Epidermal melanocyte (primary cell): ENCODE results near the gene SPTAN1.
"Not testable (repeated sequence)": the region's sequence is repeated elsewhere in the genome, so short reads cannot be mapped to it uniquely, and the experiment has no call there.

Source experiments
- DNase-seq: peaks from one replicate; pipeline ENCODE4 v3.0.0; 2011; ENCODE audit warnings: low spot score; ENCODE audit not compliant: insufficient read length

SPTAN1 gene

DNA sequence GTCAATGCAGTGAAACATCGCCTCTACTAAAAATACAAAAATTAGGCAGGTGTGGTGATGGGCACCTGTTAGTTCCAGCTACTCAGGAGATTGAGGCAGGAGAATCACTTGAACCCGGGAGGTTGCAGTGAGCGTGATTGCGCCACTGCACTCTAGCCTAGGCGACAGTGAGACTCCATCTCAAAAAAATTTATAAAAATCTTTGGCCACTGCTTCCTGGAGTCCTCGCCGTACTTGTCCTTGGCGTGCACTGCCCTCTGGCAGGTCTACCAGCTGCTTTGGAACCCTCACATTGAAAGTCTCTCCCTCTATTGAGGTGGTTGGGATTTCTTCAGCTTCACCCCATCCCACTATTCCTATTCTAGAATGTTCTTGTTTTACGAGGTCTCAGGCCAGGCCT, 79.2 kb downstream of the SPTAN1 start:
- no peak for DNase-seq

DNA sequence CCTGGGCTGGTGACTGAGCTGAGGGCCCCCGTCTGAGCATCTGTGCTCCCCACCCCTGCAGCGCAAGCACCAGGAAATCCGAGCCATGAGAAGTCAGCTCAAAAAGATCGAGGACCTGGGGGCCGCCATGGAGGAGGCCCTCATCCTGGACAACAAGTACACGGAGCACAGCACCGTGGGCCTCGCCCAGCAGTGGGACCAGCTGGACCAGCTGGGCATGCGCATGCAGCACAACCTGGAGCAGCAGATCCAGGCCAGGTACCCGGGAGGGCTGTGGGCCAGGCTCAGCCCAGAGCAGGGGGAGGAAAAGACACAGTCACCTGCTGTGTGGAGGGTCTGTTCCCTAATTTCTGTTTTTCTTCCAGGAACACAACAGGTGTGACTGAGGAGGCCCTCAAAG, 79.7 kb downstream of the SPTAN1 start:
- DNase-seq = no peak

DNA sequence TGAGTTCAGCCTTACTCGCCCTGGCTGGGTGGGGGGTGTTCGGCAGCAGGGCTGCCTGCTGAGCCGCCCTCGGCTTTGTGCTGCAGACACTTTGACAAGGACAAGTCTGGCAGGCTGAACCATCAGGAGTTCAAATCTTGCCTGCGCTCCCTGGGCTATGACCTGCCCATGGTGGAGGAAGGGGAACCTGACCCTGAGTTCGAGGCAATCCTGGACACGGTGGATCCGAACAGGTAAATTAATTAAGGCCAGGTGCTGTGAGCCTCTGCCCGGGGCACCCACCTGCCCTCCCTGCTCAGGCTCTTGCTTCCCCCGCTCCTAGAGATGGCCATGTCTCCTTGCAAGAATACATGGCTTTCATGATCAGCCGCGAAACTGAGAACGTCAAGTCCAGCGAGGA, 80.1 kb downstream of the SPTAN1 start:
- DNase-seq = no peak

DNA sequence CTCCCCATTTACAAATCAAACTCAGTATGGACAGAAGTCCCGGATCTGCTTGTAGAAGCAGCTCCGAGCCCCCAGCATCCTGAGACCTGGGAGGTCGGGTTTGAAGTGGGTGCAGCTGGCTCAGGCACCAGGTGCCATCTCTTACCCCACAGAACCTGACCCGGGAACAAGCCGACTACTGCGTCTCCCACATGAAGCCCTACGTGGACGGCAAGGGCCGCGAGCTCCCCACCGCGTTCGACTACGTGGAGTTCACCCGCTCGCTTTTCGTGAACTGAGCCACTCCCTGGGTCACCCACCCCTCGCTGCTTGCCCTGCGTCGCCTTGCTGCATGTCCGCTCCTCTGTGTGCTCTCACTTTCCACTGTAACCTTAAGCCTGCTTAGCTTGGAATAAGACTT, 80.7 kb downstream of the SPTAN1 start:
- DNase-seq = no peak

DNA sequence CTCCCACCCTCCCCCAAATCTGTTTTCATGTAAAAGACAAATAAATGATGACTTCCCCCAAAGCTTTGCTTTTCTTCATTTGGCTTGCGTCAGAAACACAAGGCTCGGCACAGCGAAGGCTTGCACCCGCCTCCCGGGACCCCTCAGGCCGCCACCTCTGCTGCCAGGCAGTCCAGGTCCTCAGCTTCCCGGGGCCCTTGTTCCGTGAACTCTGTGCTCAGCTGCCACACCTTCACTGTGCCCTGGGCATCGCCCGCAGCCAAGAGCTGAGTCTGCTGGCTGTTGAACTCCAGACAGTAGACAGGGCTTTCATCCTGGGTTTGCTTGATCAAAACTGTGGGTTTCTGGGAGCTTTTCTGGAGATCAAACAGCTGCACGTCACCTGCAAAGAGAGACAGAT, 81.2 kb downstream of the SPTAN1 start:
- DNase-seq = no peak

DNA sequence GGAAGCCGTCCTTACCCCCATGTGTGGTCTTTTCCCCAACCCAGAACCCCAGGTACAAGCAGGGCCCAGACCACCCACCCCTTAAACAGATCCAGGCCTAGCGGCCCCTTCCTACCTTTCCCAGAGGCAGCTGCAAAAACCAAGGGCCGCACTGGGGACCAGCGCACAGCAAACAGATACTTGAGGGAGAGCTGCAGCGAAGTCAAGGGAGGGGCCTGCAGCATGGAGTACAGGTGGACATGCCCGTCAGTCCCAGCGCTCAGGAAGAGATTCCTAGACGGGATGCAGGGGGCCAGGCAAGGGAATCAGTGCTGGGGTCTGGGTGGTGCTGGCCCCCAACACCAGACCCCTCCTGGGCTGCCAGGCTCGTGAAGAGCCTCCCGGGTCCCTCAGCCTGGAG, 81.7 kb downstream of the SPTAN1 start:
- DNase-seq = no peak

DNA sequence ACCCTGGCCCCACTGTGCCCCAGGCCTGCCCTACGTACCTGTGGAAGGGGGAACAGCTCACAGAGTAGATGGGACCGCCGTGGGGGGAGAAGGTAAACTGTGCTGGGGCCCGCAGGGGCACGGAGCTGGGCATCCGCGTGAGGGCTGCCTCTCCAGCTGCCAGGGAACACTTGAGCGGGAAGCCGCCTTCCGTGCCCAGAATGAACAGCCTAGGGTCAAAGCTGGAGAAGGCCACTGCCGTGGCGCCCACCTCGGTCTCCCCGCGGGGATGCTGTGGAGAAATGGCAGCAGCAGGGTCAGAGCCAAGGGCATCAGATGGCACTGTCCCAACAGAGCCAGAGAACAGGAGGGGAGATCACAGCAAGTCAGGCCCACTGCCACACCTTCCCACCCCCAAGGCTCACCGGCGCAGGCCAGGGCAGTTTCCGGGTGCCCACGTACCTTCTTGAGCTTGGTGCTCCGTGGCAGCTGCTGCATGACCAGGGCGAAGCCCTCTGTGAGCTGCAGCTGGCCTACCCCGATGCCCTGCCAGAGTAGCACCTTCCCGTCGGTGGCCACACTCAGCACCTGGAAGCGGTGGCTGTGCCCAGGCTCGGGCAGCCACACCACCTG, 82.4 kb downstream of the SPTAN1 start:
- DNase-seq = no peak

DNA sequence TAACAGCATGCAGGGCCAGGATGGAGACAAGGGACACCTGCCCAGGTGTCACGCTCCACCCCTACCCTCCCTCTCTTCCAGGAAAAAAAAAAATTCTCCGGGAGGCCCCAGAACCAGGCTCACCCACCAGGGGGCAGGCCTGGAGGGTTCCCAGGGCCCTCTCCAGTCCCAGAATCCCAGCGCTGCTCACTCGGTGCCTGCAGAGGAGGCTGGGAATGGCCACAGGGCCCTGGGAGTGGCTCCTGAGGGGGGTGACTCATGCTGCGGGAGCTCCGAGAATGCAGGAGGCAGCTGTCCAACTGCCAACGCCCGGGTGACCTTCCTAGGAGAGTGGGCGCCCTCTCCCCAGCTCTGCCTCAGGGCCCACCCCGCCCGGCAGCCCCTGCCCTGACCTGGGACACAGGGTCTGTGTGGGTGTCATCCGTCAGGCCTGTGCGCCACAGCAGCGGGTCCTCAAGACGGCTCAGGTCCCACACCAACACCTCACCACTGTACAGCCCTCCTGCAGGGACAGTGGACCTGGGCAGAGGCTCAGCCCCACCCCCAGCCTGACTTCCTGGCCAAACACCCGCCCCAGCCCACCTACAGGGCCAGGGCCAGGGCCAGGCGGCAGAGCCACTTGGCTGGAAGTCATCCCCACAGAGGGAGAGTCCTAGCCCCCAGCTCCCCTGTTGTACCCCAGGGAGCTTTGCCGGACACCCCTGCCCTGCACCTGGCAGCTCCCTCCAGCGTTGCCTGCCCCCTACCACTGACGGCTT, 83.1 kb downstream of the SPTAN1 start:
- DNase-seq = peak; percentile 76

DNA sequence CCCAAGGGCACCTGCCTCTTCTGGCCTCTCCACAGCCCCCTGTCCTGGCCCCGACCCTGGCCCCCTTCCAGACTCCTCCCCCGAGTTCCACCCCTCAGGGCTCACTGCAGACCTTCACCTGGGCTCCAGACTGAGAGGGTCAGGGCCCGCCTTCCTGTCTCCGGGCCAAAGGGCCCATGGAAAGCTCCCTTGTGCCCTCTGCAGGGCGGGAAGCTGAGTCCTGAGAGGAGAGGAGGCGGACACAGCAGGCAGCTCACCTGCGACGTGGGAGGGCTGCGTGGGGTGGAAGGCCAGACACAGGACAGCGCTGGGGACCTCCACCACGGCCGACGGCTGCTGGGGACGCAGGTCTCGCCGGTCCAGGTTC, 83.6 kb downstream of the SPTAN1 start:
- DNase-seq = no peak

DNA sequence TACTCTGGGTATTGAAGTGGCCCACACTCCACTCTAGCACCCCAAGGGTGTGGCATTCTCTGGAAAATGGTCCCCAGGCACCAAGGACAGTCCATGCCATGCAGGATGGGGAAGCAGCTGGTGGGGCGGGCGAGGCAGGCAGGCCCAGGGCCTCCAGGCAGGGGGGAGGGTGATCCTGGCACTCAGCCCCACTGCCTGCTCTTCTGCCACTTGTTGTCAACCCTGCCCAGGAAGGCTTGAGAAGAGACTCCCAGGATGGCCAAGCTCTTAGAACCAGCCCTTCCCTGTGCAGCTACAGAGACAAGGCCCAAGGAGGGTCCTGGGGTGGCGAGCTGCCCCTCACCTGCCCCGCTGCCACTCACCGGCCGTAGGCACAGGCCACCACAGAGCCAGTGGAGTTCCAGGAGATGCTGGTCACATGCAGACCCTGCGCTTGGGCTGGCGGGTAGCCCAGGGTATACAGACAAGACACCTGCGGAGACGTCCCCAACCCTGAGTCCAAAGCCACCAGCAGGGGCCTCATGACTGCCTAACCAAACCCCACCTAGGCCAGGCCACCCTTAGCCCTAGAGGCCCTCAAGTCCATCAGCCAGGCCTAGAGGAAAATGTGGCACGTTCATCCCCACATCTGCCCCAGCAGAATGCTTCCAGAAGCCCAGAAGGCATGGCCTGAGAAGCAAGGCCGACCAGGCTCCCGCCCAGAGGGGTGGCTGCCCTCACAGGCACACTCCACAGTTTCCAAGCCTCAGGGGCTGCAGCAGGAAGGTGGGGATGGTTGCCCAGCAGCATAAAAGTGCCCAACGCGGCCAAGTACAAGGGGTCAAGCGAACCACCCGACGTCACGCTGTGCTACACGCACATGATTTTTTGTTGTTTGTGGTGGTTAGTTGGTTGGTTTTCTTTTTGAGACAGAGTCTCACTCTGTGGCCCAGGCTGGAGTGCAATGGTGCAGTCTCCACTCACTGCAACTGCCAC, 84.5 kb downstream of the SPTAN1 start:
- no peak for DNase-seq

DNA sequence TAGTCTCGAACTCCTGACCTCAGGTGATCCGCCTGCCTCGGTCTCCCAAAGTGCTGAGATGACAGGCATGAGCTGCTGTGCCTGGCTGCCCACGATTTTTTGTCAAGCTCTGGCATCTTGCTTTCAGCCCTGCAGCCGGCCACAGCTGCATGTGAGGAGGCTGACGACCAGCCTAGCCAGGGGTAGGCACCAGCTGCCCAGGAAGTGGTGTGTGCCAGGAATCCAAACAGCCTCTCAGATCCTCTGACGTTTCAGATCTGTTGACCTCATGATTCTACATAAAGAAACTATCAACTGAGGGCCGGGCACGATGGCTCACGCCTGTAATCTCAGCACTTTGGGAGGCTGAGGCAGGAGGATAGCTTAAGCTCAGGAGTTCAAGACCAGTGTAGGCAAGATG, 85.3 kb downstream of the SPTAN1 start:
- DNase-seq = peak; percentile 56

DNA sequence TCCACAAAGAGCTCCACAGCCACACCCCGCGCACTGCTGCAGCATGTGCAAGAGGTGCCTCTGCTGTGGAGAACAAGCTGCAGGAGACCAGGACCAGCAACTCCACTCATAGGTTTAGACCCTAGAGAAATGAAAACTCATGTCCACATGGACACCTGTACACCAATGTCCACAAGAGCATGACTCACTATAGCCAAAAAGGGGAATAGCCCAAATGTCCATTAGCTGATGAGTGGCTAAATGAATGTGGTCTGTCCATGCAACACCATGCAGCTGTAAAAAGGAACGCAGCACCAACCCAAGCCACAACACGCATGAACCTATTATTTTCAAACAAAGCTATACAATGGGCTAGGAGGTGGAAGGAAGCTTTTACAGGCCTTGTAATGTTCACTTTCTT, 86.2 kb downstream of the SPTAN1 start:
- DNase-seq = no peak

DNA sequence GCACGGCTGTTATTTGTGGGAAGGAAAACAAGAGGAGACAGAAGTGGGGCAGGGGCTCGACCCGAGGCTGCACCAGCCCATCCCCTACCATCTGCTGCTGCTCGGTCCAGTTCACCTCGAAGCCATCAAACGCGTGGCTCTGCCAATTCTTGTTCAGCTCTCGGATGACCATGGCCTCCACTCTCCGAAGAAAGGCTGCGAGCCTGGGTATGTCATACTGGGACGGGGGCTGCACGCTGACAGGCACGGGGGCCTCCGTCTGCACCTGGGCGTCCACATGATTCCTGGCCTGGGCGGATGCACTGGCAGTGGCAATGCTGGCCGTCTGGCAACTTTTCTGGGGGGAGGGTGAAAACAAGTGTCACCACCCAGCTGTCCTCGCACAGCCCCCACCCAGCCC, 88.2 kb downstream of the SPTAN1 start:
- no peak for DNase-seq

DNA sequence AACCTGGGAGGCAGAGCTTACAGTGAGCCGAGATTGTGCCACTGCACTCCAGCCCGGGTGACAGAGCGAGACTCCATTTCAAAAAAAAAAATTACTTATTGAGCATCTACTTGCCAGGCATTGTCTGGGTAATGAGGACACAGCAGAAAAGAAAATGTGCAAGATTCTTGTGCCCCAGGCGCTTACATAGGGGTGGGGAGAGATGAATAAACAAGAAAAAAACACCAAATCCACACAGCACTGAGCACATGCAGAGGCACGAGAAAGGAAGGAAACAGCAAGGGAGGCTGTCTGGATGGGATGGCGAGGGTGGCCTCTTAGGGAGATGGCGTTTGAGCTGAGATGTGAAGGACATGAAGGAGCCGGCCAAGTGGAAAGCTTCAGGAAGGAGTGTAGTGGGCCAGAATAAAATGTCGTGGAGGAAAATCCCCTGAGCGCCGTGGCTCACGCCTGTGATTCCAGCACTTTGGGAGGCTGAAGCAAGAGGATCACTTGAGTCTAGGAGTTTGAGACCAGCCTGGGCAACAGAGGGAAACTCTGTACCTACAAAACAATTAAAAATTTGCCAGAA, 90.4 kb downstream of the SPTAN1 start:
- DNase-seq = no peak

DNA sequence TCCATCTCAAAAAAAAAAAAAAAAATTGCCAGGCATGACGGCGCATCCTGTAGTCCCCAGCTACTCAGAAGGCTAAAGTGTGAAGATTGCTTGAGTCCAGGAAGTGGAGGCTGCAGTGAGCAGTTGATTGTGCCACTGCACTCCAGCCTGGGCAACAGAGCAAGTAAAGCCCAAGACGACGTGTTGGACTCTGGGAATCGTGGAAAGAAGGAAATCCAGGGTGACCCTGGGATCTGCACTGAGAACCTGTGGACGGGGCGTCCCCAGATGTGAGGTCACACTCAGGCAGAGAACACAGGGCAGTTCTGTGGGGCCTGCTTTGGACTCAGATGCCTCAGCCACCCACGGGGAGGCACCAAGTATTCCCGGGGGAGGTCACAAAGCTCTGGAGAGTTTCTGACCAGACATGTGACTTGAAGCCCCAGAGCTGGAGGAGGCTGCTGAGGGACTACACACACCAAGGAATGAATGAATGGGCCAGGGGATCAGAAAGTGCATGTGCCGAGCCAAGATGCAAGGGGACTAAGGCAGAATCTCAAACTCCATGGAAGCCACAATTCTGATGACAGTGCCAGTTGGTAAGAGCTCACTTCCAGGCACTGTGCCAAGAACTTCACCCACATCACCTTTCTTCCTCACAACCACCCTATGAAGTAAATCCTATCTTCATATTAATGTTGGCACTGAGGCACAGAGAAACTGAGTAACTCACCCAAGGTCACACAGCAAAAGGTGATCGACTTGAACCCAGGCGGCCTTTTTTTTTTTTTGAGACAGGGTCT, 91.3 kb downstream of the SPTAN1 start:
- DNase-seq = no peak

DNA sequence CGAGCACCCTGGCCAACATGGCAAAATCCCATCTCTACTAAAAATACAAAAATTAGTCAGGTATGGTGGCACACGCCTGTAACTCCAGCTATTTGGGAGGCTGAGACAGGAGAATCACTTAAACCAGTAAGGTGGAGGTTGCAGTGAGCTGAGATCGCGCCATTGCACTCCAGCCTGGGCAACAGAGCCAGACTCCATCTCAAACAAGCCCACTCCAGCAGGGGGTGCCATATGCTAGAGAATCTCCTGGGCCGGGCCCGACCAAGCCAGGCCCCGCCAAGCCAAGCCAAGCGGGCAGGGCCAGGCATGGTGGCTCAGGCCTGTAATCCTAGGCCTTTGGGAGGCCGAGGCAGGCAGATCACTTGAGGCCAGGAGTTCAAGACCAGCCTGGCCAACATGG, 95.8 kb downstream of the SPTAN1 start:
- not testable (repeated sequence) for DNase-seq

DNA sequence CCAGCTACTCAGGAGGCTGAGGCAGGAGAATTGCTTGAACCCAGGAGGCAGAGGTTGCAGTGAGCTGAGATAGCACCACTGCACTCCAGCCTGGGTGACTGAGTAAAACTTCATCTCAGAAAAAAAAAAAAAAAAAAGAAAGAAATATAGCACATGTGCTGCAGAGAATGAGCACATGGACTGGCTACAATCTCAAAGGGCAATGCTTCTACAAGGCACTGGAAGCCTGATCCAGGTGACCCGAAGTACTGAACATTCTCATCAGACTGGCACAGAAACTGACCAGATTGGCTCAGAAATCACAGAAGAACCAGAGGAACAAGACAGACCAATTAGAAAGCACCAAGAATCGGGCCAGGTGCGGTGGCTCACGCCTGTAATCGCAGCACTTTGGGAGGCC, 99.4 kb downstream of the SPTAN1 start:
- no peak for DNase-seq

DNA sequence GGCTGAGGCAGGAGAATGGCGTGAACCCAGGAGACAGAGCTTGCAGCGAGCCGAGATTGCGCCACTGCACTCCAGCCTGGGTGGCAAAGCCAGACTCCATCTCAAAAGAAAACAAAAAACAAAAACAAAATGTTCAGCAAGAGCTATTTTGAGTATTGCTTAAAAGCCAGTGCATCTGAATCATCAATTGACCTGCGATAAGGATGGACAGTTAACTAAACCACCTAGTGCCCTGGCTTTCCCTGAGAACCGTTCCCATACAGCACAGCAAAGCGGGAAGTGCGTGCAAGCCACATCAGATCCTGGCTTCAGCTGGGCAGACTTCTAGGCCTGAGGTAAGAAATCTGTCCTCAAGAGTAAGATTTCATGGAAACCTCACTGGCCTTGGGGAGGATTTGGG, 101.5 kb downstream of the SPTAN1 start:
- no peak for DNase-seq

DNA sequence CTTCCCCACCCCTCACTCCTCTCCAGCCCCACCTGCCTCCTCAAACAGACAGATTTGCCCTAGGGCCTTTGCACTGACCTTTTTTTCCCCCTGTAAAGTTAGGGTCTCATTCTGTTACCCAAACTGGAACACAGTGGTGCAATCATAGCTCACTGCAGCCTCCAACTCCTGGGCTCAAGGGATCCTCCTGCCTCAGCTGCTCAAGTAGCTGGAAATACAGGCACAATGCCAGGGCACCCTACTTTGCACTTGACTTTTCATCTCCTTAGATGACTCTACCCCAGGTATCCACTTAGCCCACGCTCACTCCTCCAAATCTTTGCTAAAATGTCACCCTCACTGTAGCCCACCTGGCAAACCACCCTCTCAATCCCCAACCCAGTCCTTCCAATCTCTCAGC, 102.1 kb downstream of the SPTAN1 start:
- no peak for DNase-seq

DNA sequence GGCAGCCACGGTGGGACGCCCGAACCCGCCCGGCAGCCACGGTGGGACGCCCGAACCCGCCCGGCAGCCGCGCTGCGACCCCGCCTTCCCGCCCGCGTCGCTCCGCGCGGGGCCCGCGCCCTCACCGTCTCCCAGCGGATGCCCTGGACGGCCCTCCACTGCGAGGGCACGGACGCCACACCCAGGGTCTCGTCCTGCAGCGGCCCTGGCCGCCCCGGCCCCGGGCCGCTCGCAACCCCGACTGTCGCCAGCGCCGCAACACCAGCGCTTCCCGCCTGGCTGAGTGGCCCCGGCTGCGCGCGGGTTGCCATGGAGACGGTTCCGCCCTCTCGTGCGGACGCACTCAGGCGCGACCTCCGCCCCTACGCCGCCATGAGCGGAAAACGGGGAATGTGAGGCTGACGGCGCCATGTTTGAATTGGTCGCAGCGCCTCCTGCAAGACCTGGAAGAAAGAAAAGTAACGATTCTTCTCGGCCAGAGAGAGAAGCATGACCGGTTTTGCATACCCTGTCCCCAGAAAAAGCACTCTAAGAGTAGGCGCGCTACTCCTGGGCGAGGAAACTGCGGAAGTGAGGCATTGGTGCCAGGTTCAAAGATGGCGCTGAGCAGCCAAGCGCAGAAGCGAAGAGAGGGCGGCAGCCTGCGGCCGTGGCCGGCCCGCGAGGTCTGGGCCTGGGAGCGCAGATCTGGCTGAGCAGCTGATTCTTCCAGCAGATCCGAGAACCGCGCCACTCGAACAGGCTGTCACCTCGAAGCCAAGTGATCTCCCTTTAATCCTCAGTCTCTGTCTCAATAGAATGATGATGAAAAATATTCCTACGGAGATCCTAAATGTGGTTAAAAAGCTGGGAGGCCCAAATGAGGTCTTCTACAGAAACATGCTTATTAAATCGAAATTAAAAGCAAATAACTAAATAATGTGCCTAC, 104.3 kb downstream of the SPTAN1 start, which contains the start of gene DYNC2I2:
Gene DYNC2I2 (minus strand): TSS at position 432 of the 928 bp plus-strand sequence. CDS start 121 bp downstream, at position 311.
- peak; percentile 98 for DNase-seq
